Renal cortical epithelial cell (primary cell): ENCODE data around the gene GPR82. TPM values are rescaled to one million over a fixed set of nuclear protein-coding genes. Genes with fewer than 3 reads are reported as not detected.

Experiments
- total RNA-seq: library from RNA; depleted of rRNA; stranded (reverse); fragments of >200 nt; gene quantifications from 2 replicates; pipeline ENCODE4 v1.2.3, GENCODE V29; 2014

GPR82 gene
- total RNA-seq, 1 donor from 2014 or later = not detected

Other genes with a start within 250 kb of the GPR82 start
- gene GPR34, start 35.2 kb upstream of the GPR82 start, total RNA-seq = not detected in 2 replicates
- gene CASK, start 199.4 kb downstream of the GPR82 start, total RNA-seq = 178 and 202 TPM in 2 replicates